Endometrial microvascular endothelial cells (primary cell): ENCODE measurements around the gene EIF4A3. TPM values are rescaled to one million over a fixed set of nuclear protein-coding genes. Genes with fewer than 3 reads are reported as not detected.
"Not testable (repeated sequence)": the region's sequence is repeated elsewhere in the genome, so short reads cannot be mapped to it uniquely, and the experiment has no call there.

Experiments used
- in situ Hi-C: cut with HindIII; loops from 2 replicates; pipeline ENCODE4 v1.10.0; 2017; ENCODE audit warnings: low sequenced_read_pairs, low pct_unique_long_range_greater_than_20kb; ENCODE audit errors: inconsistent ontology term
- total RNA-seq: library from RNA; depleted of rRNA; stranded (reverse); fragments of >200 nt; gene quantifications from one replicate; pipeline ENCODE4 v1.2.3, GENCODE V29; 2015; ENCODE audit errors: inconsistent ontology term

Gene EIF4A3
- total RNA-seq, 1 donor from 2014 or later, result 110 TPM

DNA sequence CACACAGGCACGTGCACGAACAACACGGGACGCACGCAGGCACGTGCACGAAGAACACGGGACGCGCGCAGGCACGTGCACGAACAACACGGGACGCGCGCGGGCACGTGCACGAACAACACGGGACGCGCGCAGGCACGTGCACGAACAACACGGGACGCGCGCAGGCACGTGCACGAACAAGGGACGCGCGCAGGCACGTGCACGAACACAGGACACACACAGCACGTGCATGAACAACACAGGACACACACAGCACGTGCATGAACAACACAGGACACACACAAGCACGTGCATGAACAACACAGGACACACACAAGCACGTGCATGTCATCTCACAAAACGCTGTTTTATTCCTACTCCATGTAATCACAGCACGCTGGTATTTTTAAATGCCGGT, 56.8 kb downstream of the EIF4A3 start:
- in situ Hi-C loops, result not testable (repeated sequence)

DNA sequence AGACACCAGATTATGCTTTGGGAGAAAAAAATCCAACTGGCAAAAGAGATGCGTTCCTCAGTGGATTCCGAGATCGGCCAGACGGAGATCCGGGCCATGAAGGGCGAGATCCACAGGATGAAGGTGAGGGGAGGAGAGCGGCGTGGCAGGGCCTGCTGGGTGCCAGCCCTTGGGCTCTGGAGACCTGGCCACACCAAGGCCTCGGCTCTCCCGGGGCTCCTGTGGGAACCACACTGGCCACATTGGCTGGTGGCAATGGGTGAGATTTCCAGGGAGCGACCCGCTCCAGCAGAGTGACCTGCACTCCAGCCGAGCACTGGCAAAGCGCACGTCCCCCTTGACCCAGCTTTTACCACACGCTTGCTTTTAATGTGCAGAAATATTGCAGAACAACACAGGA, 57.2 kb downstream of the EIF4A3 start:
- in situ Hi-C loops, result no loop called here

DNA sequence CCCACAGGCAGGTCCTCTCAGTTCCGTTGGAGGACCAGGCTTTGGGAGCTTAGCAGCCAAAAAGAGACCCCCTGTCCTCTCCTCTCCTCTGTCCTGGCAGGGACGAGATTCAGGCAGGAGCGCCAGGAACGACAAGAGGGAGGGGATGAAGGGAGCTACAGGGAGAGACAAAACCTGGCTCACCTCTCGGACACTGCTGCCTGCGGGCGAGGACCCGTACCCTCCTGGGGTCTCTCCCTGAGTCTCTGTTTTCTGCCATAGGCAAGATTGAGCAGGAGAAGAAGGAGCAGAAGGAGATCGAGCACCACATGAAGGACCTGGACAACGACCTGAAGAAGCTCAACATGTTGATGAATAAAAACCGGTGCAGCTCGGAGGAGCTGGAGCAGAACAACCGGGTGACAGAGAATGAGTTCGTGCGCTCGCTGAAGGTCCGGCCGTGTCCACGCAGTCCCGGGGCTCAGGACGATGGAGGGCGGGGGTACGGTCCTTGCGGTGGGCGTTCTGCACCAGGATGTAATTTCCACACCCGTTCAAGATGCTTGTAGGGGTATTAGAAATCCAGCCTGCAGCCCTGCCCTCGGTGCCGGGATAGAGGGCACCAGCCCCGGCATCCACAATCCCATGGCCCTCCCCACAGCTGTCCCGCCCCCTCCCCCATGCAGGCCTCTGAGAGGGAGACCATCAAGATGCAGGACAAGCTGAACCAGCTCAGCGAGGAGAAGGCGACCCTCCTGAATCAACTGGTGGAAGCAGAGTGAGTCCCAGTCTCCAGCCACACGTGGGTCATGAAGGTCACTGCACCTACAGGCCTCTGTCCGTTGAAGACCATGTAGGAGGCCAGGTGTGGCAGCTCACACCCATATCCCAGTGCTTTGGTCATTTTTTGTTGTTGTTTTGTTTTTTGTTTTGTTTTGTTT, 59.3 kb downstream of the EIF4A3 start:
- in situ Hi-C loops, result no loop called here

DNA sequence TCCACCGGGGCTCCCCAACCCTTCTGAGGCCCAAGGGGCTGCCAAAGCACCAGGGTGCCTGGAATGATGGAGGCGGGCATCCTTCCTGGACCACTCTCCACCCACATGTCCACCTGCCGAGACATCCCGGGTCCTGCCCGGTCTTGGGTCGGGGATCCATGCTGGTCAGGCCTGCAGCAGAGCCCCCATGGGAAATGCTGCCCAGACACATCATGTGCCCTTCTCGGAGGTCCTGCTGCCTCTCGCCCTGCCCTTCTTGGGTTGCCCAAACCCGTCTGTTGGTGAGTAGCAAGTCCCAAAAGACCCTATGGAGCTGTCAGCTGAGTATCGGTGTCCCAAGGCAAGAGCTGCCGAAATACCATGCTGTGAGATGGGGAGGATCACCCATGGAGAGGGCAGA, 60.3 kb downstream of the EIF4A3 start:
- in situ Hi-C loops, result no loop called here

DNA sequence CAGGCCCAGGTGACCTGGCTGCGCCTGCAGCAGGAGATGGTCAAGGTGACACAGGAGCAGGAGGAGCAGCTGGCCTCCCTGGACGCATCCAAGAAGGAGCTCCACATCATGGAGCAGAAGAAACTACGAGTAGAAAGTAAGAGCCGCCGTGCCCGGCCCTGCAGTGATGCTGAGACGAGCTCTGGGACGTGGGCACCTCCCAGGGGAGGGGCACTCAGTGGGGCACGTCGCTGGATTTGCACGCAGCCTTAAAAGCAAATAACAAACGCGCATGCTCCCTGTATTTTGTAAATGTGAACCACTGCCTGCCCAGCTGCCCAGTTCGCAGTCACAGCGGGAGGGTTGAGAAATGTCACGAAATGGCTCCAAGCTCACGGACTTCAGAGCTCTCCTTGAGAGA, 60.8 kb downstream of the EIF4A3 start:
- in situ Hi-C loops, result no loop called here

DNA sequence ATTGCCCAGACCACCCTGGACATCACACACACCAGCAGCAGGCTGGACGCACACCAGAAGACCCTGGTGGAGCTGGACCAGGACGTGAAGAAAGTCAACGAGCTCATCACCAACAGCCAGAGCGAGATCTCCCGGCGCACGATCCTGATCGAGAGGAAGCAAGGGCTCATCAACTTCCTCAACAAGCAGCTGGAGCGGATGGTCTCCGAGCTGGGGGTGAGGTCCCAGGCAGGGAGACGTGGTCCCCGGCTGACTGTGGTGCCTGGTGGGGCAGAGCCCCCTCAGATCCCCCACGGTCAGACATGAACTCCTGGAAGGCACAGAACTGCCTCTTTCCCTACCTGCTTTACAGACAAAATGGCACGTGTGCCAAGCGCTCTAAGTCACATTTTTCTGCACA, 62.2 kb downstream of the EIF4A3 start:
- in situ Hi-C loops, result no loop called here

Other genes with a start within 250 kb of the EIF4A3 start
- 22.8 TPM for gene TBC1D16, start 111.3 kb downstream of the EIF4A3 start, total RNA-seq
- gene CCDC40, start 110.5 kb downstream of the EIF4A3 start, total RNA-seq, result not detected
- gene GAA, start 45.5 kb downstream of the EIF4A3 start, total RNA-seq, result 37.1 TPM
- gene CARD14, start 22.9 kb upstream of the EIF4A3 start, total RNA-seq, result not detected
- 60.3 TPM for gene SGSH, start 73.2 kb upstream of the EIF4A3 start, total RNA-seq
- 17.2 TPM for gene SLC26A11, start 73.3 kb upstream of the EIF4A3 start, total RNA-seq
- 80.8 TPM for gene RNF213, start 113.7 kb upstream of the EIF4A3 start, total RNA-seq